ENCODE data around the gene GTF2I.

GRCh38 chr7:74623135-74623534 lies 34.4 kb upstream of the GTF2I start:
- TF ChIP-seq CTCF (conservative IDR thresholded peaks at IDR 0.05; ENCODE audit: low read depth, low read length) (no peak), EZH2phosphoT487 (IDR thresholded peaks at IDR 0.05; ENCODE audit: borderline replicate concordance, low read length) (no peak)

All from PC-3 (cell line).